RWPE2 (cell line): Measurements from ENCODE around the gene ELP2.

Source experiments
- ATAC-seq: fragments of 200-7000 bp; cut with Tn5 transposase; 3 replicates; pipeline ENCODE4 v1.9.1; 2021; ENCODE audit warnings: low read depth
- DNase-seq: peaks from one replicate; pipeline ENCODE4 v3.0.0-alpha.2; 2020; ENCODE audit warnings: low spot score
- H3K27ac ChIP-seq: fragments of 450-650 bp; 2 replicates; pipeline ENCODE4 v1.5.1; 2017; ENCODE audit warnings: mild to moderate bottlenecking; ENCODE audit not compliant: poor library complexity, severe bottlenecking
- H3K27me3 ChIP-seq: fragments of 250-450 bp; sonication (Bioruptor Pico); 2 replicates; pipeline ENCODE4 v1.5.1; 2021; ENCODE audit warnings: mild to moderate bottlenecking, moderate library complexity; ENCODE audit not compliant: insufficient read depth, poor library complexity, severe bottlenecking
- H3K36me3 ChIP-seq: fragments of 250-450 bp; sonication (Bioruptor Pico); 2 replicates; pipeline ENCODE4 v1.5.1; 2020; ENCODE audit warnings: low read depth, mild to moderate bottlenecking, moderate library complexity
- H3K4me1 ChIP-seq: fragments of 250-450 bp; sonication (Bioruptor Pico); 2 replicates; pipeline ENCODE4 v1.5.1; 2021; ENCODE audit warnings: mild to moderate bottlenecking, moderate library complexity; ENCODE audit not compliant: insufficient read depth, poor library complexity, severe bottlenecking
- H3K4me3 ChIP-seq: fragments of 250-450 bp; sonication (Bioruptor Pico); 2 replicates; pipeline ENCODE4 v1.5.1; 2021; ENCODE audit warnings: mild to moderate bottlenecking, moderate library complexity; ENCODE audit not compliant: severe bottlenecking
- H3K9me3 ChIP-seq: fragments of 250-450 bp; sonication (Bioruptor Pico); 2 replicates; pipeline ENCODE4 v1.5.1; 2021; ENCODE audit warnings: mild to moderate bottlenecking, moderate library complexity; ENCODE audit not compliant: severe bottlenecking
- TF ChIP-seq, protein P1 (sequence below): fragments of 450-650 bp; IDR thresholded peaks from one replicate; pipeline ENCODE4 v1.5.1; 2017; ENCODE audit warnings: mild to moderate bottlenecking, moderate library complexity; ENCODE audit not compliant: poor library complexity, severe bottlenecking

The ELP2 gene

DNA sequence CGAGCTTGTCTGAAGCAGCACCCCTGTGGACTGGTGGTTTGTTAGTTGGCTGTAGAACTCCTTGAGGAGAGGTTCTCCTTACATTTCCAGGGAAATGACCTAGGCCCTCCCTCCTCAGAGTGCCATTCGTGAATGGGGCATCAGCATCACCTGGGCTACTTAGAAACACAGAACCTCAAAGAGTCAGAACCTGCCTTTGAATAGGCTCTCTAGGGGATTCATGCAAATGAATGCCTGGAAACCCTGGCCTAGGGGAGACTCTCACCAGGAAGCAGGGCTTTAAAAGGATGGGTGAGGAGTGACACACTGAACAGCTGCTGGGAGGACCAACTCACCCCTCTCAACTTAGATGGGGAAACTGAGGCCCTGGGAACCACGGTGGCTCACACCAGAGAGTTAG, 55.5 kb downstream of the ELP2 start:
- TF ChIP-seq, protein P1, sequence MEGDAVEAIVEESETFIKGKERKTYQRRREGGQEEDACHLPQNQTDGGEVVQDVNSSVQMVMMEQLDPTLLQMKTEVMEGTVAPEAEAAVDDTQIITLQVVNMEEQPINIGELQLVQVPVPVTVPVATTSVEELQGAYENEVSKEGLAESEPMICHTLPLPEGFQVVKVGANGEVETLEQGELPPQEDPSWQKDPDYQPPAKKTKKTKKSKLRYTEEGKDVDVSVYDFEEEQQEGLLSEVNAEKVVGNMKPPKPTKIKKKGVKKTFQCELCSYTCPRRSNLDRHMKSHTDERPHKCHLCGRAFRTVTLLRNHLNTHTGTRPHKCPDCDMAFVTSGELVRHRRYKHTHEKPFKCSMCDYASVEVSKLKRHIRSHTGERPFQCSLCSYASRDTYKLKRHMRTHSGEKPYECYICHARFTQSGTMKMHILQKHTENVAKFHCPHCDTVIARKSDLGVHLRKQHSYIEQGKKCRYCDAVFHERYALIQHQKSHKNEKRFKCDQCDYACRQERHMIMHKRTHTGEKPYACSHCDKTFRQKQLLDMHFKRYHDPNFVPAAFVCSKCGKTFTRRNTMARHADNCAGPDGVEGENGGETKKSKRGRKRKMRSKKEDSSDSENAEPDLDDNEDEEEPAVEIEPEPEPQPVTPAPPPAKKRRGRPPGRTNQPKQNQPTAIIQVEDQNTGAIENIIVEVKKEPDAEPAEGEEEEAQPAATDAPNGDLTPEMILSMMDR = no peak
- Histone ChIP-seq H3K36me3 (peaks cover 17% of the 10 kb centered on the region; the same call in 1 of the 2 replicates), H3K4me3 (no peak overlapping the region), H3K9me3 (no peaks in the 10 kb centered on the region), H3K27ac (no peak overlapping the region), H3K27me3 (no peaks in the 10 kb centered on the region), H3K4me1 (peaks cover 6% of the 10 kb centered on the region)
- ATAC-seq = no peak
- DNase-seq = no peak

DNA sequence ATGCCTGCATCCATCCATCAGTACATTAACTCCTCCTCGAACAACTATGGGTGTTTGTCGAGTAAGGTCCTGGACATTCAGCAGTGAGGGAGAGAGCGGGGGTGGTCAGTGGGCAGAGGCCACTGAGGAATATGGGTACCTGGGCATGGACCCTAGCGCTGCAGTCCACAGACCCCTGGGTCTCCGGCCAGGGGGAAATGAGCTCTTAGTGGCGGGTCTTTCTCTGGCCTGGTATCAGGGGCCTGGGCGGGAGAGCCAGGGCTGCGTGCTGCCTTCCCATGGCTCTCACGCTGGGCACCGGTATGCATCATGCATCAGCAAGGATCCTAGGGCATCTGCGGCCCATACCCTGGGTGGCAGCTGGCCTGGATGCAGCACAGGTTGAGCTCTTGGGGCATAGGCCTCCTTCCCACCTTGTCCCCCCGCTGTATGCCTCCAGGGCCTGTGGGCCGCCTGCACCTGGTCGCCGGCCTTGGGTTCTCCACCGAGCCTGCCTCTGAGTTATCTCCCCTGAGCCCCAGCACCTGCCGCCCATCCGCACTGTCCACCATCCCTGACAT, 56.3 kb downstream of the ELP2 start:
- no peak overlapping the region for H3K27ac ChIP-seq
- no peak for ATAC-seq
- TF ChIP-seq, protein P1 = no peak
- no peaks in the 10 kb centered on the region for H3K27me3 ChIP-seq
- peaks cover 20% of the 10 kb centered on the region; the same call in 1 of the 2 replicates for H3K36me3 ChIP-seq
- no peak for DNase-seq
- no peak overlapping the region for H3K4me3 ChIP-seq
- no peaks in the 10 kb centered on the region for H3K9me3 ChIP-seq
- peaks cover 6% of the 10 kb centered on the region for H3K4me1 ChIP-seq

DNA sequence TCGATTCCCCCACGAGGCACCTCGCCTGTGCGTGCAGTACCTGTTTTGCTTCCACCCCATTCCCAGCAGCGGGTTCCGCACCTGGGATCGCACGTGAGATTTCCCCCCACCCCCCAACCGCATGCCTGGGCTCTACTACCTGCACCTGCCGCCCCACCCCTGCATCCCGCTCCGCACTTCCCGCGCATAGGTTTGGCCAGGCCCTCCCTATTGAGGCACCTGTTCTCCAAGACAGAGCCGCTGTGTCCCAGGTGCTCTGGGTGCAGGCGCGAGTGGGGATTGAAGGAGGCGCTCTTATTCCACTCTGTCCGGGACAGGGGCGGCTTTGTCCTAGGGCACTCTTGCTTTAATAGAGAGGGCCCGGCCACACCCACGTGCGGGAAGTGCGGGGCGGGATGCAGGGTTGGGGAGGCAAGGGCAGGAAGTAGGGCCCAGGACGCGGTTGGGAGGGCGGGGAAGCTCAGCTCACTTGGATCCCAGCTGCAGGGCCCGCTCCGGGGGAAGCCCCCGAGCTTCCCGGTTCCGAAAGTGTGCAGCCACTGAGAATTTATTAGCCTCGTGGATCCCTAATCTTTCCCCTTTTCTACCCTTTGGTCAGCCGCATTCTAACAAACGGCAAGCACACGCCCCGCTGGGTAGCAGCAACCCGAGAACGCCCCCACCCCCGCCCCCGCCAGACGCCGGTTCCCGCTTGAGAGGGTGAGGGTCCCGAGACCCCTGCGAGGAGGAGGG, 56.9 kb downstream of the ELP2 start:
- ATAC-seq (peak; percentile 26; the same call in 2 of the 3 replicates), DNase-seq (no peak)
- Histone ChIP-seq H3K27me3 (no peaks in the 10 kb centered on the region), H3K4me3 (peak overlapping the region; percentile 80), H3K27ac (peak overlapping the region; percentile 60), H3K9me3 (no peaks in the 10 kb centered on the region), H3K4me1 (peaks cover 6% of the 10 kb centered on the region), H3K36me3 (peaks cover 26% of the 10 kb centered on the region)
- TF ChIP-seq, protein P1 = no peak

DNA sequence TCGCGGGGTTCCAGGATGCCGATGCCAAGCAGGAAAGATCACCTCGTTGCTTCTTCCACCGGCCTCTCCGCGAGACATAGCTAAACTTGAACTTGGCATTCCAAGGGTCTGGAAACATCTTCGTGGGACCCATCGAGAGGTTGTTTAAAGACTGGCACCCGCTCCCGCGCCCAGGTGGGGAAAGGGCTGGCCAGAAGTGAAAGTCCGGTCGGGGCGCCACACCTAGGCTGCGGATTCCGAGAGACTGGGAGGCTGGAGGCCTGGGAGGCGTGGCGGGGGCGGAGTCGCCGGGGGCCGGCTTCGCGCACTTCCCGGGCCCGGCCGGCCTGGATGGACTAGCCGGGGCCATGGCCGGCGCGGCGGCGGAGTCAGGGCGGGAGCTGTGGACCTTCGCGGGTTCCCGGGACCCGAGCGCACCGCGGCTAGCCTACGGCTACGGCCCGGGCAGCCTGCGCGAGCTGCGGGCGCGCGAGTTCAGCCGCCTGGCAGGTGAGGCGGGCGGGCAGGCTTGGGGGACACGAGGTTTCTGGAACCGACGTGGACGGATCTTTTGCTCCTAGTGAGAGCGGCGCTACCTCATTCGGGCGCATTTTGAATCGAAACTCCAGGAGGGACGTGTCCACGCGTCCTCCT, 57.6 kb downstream of the ELP2 start, which contains the start of gene MOCOS:
Gene MOCOS, plus strand, starts transcription at position 305 of the 633 bp plus-strand sequence. Its CDS starts 43 bp downstream, at position 348.
- Histone ChIP-seq H3K27ac (peak within 1 kb of the TSS; percentile 60), H3K27me3 (no peaks in the 10 kb centered on the region)
- DNase-seq = peak; percentile 81

More for the DNA sequence above, 57.6 kb downstream of the ELP2 start, which contains the start of gene MOCOS:
- no peaks in the 10 kb centered on the region for H3K9me3 ChIP-seq
- peaks cover 32% of the 10 kb centered on the region for H3K36me3 ChIP-seq
- H3K4me3 ChIP-seq = peak within 1 kb of the TSS; percentile 80
- TF ChIP-seq, protein P1 = no peak
- ATAC-seq = peak; percentile 89
- peaks cover 6% of the 10 kb centered on the region for H3K4me1 ChIP-seq
